ENCODE data around the gene STK31. TPM values are rescaled to one million over a fixed set of nuclear protein-coding genes. Genes with fewer than 3 reads are reported as not detected.
A peak's percentile ranks its signal among the peaks of the same experiment; 100 is the strongest.
"Not testable (repeated sequence)": the region's sequence is repeated elsewhere in the genome, so short reads cannot be mapped to it uniquely, and the experiment has no call there.

The STK31 gene
- total RNA-seq, 1 donor, result 0.09 TPM

GRCh38 chr7:23802720-23803397 lies 92.8 kb downstream of the STK31 start:
- H3K4me3 ChIP-seq (ENCODE audit: low read depth, low read length), result no peak overlapping the region
- DNase-seq (ENCODE audit: low read depth), result no peak
- no peak for TF ChIP-seq CTCF (IDR thresholded peaks at IDR 0.05; ENCODE audit: insufficient read depth, low read length)

GRCh38 chr7:23804707-23805106 lies 94.7 kb downstream of the STK31 start:
- no peak for DNase-seq (ENCODE audit: low read depth)
- no peak overlapping the region for H3K4me3 ChIP-seq (ENCODE audit: low read depth, low read length)
- no peak for TF ChIP-seq CTCF (IDR thresholded peaks at IDR 0.05; ENCODE audit: insufficient read depth, low read length)

GRCh38 chr7:23808421-23808820 lies 98.4 kb downstream of the STK31 start:
- DNase-seq (ENCODE audit: low read depth), result no peak
- no peak overlapping the region for H3K4me3 ChIP-seq (ENCODE audit: low read depth, low read length)
- TF ChIP-seq CTCF (IDR thresholded peaks at IDR 0.05; ENCODE audit: insufficient read depth, low read length), result no peak

GRCh38 chr7:23810099-23810498 lies 100.1 kb downstream of the STK31 start:
- no peak overlapping the region for H3K4me3 ChIP-seq (ENCODE audit: low read depth, low read length)
- TF ChIP-seq CTCF (IDR thresholded peaks at IDR 0.05; ENCODE audit: insufficient read depth, low read length), result no peak
- DNase-seq (ENCODE audit: low read depth), result no peak

GRCh38 chr7:23811540-23811939 lies 101.5 kb downstream of the STK31 start:
- H3K4me3 ChIP-seq (ENCODE audit: low read depth, low read length), result no peak overlapping the region
- no peak for DNase-seq (ENCODE audit: low read depth)
- peak; percentile 48 for TF ChIP-seq CTCF (IDR thresholded peaks at IDR 0.05; ENCODE audit: insufficient read depth, low read length)

- DNase-seq (ENCODE audit: low read depth); H3K4me3 ChIP-seq (ENCODE audit: low read depth, low read length): not testable (repeated sequence)
Observed at GRCh38 chr7:23828125-23828524, 118.1 kb downstream of the STK31 start.

- DNase-seq (ENCODE audit: low read depth); H3K4me3 ChIP-seq (ENCODE audit: low read depth, low read length): not testable (repeated sequence)
Observed at GRCh38 chr7:23832733-23833132, 122.7 kb downstream of the STK31 start.

GRCh38 chr7:23833405-23833804 lies 123.4 kb downstream of the STK31 start:
- no peak for DNase-seq (ENCODE audit: low read depth)
- no peak for TF ChIP-seq CTCF (IDR thresholded peaks at IDR 0.05; ENCODE audit: insufficient read depth, low read length)
- H3K4me3 ChIP-seq (ENCODE audit: low read depth, low read length), result no peak overlapping the region

- not testable (repeated sequence) for DNase-seq (ENCODE audit: low read depth); H3K4me3 ChIP-seq (ENCODE audit: low read depth, low read length)
Observed at GRCh38 chr7:23844837-23845236, 134.8 kb downstream of the STK31 start.

Measured in fibroblast of the aortic adventitia (primary cell).